ENCODE measurements around the gene ATP2B2.

DNA sequence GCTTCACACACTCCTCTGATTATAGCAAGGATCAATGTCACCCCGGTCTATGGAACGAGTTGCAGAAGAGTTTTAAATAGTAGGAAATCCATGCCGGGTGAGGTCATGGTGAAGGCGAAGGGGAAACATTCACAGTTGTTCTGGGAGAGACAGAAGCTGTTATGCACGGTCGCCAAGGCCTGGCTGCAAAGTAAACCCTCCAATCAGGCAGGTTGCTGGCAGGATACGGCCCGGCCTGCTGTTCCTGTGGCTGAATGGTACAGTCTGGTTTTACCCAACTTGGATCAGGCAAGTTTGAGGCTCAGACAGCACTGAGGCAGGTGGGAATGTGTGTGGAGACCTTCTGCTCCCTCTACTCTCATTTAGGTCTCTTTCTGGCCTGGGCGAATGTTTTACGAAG lies 45.3 kb upstream of the ATP2B2 start:
- TF ChIP-seq, protein P1, sequence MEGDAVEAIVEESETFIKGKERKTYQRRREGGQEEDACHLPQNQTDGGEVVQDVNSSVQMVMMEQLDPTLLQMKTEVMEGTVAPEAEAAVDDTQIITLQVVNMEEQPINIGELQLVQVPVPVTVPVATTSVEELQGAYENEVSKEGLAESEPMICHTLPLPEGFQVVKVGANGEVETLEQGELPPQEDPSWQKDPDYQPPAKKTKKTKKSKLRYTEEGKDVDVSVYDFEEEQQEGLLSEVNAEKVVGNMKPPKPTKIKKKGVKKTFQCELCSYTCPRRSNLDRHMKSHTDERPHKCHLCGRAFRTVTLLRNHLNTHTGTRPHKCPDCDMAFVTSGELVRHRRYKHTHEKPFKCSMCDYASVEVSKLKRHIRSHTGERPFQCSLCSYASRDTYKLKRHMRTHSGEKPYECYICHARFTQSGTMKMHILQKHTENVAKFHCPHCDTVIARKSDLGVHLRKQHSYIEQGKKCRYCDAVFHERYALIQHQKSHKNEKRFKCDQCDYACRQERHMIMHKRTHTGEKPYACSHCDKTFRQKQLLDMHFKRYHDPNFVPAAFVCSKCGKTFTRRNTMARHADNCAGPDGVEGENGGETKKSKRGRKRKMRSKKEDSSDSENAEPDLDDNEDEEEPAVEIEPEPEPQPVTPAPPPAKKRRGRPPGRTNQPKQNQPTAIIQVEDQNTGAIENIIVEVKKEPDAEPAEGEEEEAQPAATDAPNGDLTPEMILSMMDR (IDR thresholded peaks at IDR 0.05; ENCODE audit: low read depth, low read length): no peak
- no peak for TF ChIP-seq EZH2phosphoT487 (IDR thresholded peaks at IDR 0.05; ENCODE audit: low read depth)
